ENCODE measurements around the gene NXPE2.
"Not testable (repeated sequence)": the region's sequence is repeated elsewhere in the genome, so short reads cannot be mapped to it uniquely, and the experiment has no call there.

Gene NXPE2
- 0 to 0.18 (median 0) reads per million in 4 experiments for total RNA-seq

GRCh38 chr11:114678125-114679036 is at the start of gene NXPE2:
TSS of gene NXPE2 (plus strand) at chr11:114678527. CDS start at chr11:114678576, 49 bp downstream.
- no peak for DNase-seq

DNA sequence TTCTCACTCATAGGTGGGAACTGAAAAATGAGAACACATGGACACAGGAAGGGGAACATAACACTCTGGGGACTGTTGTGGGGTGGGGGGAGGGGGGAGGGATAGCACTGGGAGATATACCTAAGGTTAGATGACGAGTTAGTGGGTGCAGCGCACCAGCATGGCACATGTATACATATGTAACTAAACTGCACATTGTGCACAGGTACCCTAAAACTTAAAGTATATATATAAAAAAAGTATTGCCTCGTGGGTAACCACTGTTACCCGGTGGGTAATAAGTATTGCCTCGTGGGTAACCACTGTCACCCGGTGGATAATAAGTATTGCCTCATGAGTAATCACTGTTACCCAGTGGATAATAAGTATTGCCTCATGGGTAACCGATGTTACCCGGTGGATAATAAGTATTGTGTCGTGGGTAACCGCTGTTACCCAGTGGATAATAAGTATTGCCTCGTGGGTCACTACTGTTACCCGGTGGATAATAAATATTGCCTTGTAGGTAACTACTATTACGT is 46.8 kb upstream of the NXPE2 start:
- DNase-seq: not testable (repeated sequence)

DNA sequence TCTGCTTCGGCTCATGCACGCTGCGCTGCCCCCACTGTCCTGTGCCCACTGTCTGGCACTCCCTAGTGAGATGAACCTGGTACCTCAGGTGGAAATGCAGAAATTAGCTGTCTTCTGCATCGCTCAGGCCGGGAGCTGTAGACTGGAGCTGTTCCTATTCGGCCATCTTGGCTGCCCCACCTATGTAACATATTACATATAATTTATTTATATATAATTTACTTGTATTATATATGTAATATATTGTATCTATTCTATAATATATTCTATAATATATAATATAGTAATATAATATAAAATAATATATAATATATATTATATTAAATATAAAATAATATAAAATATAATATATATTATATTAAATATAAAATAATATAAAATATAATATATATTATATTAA is 38.9 kb upstream of the NXPE2 start:
- not testable (repeated sequence) for DNase-seq

- no peak for DNase-seq
These were observed 27.7 kb upstream of the NXPE2 start for GRCh38 chr11:114650661-114651060.

DNA sequence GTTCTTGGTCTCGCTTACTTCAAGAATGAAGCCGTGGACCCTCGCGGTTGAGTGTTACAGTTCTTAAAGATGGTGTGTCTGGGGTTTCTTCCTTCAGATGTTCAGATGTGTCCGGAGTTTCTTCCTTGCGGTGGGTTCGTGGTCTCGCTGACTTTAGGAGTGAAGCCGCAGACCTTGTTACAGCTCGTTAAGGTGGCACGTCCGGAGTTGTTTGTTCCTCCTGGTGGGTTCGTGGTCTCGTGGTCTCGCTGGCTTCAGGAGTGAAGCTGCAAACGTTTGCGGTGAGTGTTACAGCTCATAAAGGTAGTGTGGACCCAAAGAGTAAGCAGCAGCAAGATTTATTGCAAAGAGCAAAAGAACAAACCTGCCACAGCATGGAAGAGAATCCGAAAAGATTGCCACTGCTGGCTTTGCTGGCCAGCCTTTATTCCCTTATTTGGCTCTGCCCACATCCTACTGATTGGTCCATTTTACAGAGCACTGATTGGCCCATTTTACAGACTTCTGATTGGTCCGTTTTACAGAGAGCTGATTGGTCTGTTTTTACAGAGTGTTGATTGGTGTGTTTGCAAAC is 27.1 kb upstream of the NXPE2 start:
- no peak for DNase-seq

- no peak for DNase-seq
These were observed 25.2 kb upstream of the NXPE2 start for GRCh38 chr11:114653148-114653547.

- no peak for DNase-seq
These were observed 13.7 kb upstream of the NXPE2 start for GRCh38 chr11:114664641-114665040.

GRCh38 chr11:114666760-114667159 is 11.6 kb upstream of the NXPE2 start:
- DNase-seq: no peak

DNA sequence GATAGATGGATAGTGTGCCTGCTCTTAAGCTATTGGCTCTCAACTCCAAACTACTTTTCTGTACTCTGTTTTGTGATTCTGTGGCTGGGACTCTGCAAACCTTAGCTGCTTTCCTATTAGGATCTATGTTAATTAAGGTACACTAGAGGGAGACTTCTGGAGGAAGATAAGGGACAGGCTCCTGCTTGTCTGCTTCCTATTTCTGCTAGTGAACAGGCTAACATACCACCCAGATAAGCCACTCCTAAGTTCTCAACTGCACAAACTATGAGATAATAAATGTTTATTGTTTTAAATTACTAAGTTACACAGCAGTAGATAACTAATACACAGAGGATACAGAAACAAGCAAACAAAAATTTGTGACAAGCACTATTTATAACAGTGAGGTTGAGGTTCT is 10.2 kb upstream of the NXPE2 start:
- DNase-seq: no peak

GRCh38 chr11:114673661-114674060 is 4.7 kb upstream of the NXPE2 start:
- DNase-seq: no peak

DNA sequence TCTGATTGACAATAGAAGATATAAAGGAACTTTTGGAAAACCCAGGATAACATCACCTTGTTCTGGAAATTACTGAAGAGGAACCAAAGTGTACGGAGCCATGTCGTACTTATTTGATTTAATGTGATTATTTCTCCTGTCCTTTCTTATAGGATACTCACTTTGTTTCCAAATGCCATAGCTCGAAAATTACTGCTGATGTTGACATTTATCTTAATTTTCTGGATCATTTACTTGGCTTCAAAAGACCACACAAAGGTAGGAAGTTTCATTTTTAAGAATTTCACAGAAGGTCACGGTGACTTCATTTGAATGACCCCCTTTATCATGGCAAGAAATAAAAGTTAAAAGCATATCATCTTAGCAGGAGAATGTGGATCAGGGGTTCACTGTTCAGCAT is 1.2 kb downstream of the NXPE2 start:
- no peak for DNase-seq

GRCh38 chr11:114683007-114683406 is 4.7 kb downstream of the NXPE2 start:
- DNase-seq: no peak

DNA sequence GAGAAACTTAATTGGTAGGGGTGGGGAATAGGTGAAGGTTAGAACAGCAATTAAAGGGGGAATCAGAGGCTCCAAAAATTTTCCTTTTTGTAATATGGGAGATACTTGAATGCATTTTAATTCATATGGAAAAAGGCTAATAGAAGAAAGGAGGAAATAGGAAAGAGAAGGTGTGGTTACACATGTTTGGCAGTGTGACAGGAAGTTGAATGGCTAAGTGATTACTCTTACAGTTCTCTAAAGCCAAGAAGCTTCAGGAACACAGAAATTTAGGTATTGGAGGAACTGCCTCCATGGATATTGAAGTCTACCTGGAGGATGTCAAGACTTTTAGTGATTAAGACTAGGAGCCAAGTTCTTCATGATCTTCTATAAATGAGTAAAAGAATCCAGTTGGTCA is 6.3 kb downstream of the NXPE2 start:
- no peak for DNase-seq

GRCh38 chr11:114685097-114685496 is 6.8 kb downstream of the NXPE2 start:
- DNase-seq: no peak

DNA sequence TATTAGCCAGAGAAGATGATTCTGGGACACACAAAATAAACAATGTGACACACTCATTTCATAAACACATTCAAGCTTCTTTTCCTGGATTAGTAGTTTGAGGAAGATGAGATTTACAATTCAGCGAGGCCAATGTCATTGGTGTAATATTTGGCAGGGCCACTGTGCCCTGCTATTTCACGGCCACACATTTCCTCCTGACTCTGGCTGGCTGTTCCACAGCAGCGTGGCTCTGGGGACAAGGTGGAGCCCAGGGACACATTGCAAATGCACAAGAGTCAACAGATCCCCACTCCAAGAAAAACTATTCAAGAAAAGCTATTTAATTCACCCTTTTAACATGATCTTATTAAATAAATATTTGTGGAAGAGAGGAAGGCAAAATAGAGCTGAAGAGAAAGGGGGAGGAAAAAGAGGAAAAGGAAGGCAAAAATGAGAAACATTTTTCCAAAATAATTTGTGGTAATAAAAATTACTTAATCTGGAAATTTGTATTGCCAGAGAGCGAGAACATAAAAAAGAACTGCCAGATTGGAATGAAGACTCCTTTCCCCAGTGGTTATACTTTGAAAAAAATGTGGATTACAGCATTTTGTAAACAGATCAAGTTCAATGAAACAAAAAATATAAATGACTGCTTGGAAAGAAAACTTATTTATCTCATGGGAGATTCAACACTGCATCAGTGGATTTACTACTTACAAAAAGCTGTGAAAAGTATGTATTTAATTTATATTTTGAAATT is 27.1 kb downstream of the NXPE2 start:
- DNase-seq: no peak

GRCh38 chr11:114709960-114710359 is 31.6 kb downstream of the NXPE2 start:
- no peak for DNase-seq

DNA sequence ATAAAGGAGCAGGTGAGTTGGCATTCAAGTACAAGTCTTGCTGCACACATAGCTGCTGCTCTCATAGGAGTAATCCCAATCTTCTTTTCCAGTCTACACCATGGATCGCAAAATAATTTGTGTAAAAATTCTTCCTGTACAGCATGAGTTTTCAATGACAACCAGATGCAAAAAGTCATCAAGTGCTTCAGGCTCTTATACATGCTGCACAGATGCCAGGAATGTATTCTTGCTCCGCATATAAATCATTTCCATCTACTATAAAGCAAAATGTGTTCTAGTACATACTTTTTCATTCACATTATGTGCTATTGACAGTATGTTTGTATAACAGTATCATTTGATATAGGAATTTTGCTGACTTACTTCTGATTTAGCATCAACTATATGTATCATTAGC is 35.4 kb downstream of the NXPE2 start:
- no peak for DNase-seq

DNA sequence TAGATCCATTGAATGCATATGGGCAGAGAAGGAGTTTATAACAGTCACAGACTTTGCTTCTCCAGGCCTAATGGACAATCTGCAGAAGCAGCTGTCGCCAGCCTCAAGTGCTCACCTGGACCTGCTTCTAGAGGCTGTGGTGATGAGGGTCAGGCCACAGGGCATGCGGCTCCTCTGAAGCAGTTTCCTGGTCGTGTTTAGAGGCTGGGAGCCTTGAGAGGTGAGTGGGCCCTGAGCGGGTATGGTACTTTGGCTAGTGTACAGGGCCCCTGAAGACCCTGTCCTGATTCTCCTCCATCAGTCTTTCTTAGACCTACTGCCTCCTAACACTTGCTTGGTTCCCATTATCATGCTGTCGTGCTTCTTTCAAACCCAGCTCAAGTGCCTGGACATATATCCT is 41.2 kb downstream of the NXPE2 start:
- no peak for DNase-seq

DNA sequence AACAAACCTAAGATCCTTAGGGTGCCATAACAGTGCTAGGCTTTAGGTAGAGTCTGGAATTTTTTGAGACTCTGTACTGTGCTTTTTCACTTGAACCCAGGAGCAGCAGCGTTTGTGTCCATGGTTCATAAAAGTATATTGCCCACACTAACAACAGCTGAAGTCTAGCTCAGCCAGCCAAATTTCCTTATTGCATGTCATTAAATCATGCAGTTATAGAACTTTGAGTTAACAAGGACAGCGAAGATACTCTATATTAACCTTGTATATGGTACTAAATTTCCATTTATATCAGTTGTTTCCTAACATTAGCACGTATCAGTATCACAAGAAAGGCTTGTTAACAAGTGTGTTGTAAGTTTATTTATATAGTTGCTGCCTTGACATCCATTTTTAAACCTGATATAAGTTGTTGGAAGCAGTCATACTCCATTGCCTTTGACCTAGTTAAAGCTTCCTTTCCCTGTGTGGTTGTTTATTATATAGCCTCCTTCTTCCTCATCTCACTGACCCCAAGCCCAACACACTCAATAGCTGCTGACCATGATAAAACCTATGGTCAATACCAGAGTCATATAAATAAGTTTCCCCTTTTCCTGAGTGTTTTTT is 46.7 kb downstream of the NXPE2 start:
- no peak for DNase-seq

GRCh38 chr11:114725623-114726022 is 47.3 kb downstream of the NXPE2 start:
- DNase-seq: no peak

DNA sequence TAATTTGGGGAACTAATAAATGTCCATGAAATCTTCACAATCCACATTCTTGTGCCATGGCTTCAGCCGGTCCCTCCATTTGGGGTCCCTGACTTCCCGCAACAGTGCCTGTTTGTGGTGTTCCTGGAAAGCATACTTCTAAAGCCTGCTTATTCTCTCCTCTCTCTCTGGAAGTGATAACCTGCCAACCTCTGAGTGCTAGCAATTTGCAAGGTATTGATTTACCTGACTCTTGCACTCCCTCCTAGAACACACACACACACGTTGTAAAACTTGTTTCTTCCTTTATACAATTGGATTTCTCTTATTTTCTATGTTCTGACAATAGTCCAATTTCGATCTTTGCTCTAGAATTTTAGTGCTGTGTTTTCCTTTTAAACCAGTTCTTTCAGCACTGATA is 58.5 kb downstream of the NXPE2 start:
- DNase-seq: no peak

DNA sequence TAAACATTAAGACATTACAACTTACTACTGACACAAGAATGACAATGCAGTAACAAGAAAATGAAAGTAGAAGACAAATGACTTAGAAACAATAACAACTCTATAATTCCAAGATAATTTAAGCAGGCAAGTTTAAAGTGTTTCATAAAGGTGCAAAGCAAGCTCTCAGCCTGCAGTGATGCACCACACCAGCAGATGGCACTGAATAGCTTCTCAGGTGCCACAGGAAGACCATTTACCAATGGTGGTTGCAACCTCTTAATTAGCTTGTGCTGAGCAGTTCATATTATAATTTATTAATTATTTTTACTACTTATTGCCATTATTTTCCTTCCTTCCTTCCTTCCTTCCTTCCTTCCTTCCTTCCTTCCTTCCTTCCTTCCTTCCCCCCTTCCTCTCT is 60.6 kb downstream of the NXPE2 start:
- DNase-seq: no peak

GRCh38 chr11:114745150-114745671 is 66.9 kb downstream of the NXPE2 start:
- no peak for DNase-seq
